Measurements from ENCODE around the gene MEIS3.

MEIS3 gene

GRCh38 chr19:47435883-47436417 is 16.6 kb upstream of the MEIS3 start:
- no peak for DNase-seq (ENCODE audit: low read depth)

DNA sequence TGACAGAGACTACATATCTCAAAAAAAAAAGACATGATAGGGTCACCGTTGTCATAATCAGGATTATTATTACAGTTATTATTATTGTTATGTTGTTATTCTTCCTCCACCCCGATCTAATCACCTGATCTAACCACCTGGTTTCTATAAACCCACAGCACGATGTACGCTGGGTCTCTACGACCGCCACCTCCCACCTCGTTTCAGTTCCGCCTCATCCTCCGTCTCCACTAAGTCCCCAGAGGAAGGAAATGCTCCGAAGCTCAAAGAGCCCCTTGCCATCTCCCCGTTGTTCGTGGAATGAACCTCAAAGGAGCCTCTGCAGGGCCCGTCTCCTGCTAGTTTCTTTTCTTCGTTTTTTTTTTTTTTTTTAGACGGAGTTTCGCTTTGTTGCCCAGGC is 15.9 kb upstream of the MEIS3 start:
- no peak for DNase-seq (ENCODE audit: low read depth)

DNA sequence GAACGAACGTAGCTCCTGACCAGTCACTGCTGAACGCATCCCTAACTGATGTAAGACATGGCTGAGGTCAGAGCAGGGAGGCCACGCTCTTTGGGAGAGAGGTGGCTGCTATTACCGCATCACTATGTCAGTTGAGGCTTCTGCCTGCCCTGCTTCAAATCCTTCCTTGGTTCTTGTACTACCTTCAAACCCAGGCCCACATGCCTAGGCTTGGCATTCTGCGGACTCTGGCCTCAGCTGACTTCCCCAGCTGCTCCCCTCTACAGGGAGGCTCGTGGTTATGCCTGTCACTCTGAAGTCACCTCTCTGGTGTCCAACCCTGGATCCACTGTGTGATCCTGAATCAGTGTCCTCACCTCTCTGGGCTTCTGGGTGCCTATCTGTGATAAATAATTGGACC is 14.8 kb upstream of the MEIS3 start:
- DNase-seq (ENCODE audit: low read depth), result no peak

- DNase-seq (ENCODE audit: low read depth), result no peak
These were observed 13.8 kb upstream of the MEIS3 start for GRCh38 chr19:47433121-47433520.

DNA sequence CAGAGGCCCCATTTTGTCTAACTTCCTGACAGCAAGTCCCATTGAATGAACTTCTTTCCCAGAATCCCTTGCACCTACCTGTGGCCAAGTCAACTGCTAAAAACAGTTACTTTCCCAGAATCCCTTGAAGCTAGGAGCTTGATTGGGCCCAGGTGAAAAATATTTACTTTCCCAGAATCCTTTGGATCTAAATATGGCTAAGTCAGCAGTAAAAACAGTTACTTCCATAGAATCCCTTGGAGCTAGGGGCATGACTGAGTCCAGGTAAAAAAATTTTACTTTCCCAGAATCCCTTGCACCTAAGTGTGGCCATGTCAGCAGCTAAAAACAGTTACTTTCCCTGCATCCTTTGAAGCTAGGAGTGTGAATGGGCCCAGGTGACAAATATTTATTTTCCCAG is 13.2 kb upstream of the MEIS3 start:
- no peak for DNase-seq (ENCODE audit: low read depth)

DNA sequence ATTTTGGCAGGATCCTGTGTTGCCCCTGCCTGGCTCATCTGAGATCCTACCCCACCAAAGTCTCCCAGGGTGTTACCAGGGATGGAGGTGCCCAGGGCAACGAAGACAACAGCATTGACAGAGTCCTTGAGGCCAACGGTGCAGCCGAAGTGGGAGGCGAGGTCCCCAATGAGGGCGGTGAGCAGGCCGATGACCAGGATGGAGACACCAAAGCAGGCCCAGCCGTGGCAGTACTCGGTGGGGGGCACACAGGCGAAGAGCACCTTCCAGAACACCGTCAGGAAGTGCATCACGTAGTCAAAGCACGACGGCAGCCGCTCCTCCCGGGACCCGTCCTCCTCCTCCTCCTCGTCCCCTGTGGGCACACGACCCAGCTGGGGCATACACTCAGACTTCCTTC is 12.8 kb upstream of the MEIS3 start:
- no peak for DNase-seq (ENCODE audit: low read depth)

DNA sequence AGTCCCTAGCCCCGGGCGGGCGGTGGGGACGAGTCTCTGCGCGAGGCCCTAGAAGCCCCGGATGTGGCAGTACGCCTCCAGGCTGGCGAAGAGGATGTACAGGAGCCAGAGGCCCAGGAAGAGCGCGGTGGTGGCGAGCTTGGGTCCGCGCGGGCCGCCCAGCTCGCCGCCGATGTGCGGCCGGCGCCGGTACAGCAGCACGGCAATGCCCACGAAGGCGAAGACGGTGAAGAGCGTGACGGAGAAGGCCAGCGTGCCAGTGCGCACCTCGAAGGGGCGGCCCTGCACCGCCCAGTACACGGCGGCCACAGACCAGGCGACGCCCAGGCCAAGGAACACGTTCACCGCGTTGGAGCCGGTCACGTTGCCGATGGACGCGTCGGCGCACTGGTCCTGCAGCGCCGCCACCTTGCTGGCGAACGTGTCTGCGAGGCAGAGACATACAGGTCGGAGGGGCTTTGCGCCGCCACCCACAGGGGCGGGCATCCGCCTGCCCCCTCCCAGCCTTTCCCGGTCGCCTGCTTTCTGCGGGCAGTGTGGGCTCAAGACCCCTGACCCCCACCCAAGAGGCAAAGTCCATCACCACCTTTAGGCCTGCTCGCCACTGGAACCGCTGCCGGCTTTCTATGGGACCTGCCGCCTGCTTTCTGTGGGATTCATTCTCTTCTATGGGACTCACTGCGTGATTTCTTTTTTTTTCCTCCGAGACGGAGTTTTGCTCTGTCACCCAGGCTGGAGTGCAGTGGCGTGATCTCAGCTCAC is 10.9 kb upstream of the MEIS3 start:
- DNase-seq (ENCODE audit: low read depth), result no peak

GRCh38 chr19:47429140-47429793 is 9.9 kb upstream of the MEIS3 start:
- DNase-seq (ENCODE audit: low read depth), result no peak

DNA sequence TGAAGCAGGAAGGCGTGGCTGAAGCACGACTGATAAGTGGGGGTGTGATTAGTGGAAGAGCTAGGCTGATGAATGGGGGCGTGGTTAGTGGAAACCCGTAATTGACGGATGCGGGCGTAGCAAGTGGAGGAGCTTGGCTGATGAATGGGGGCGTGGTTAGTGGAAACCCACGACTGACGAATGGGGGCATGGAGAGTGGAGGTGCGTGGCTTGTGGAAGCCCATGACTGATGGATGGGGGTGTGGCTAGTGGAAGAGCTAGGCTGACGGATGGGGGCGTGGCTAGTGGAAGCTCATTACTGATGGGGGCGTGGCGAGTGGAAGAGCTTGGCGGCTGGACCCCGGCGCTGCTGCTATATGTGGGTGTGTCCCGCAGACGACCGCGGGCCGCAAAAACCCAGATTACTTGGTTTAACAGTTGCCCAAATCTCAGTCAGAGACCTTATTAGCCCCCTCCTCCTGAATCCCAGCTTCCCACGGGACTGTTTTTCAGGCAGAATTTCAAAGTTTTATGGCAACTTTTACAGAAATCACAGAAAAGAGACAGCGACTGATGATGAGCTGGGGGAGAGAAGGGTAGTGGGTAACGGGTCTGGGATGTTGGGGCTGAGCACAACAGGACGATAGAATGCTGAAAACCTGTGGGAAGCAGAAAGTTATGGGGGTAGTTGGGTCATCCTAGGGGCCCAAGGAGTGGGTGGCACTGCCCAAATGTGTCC is 9.0 kb upstream of the MEIS3 start:
- peak; percentile 60 for DNase-seq (ENCODE audit: low read depth)

DNA sequence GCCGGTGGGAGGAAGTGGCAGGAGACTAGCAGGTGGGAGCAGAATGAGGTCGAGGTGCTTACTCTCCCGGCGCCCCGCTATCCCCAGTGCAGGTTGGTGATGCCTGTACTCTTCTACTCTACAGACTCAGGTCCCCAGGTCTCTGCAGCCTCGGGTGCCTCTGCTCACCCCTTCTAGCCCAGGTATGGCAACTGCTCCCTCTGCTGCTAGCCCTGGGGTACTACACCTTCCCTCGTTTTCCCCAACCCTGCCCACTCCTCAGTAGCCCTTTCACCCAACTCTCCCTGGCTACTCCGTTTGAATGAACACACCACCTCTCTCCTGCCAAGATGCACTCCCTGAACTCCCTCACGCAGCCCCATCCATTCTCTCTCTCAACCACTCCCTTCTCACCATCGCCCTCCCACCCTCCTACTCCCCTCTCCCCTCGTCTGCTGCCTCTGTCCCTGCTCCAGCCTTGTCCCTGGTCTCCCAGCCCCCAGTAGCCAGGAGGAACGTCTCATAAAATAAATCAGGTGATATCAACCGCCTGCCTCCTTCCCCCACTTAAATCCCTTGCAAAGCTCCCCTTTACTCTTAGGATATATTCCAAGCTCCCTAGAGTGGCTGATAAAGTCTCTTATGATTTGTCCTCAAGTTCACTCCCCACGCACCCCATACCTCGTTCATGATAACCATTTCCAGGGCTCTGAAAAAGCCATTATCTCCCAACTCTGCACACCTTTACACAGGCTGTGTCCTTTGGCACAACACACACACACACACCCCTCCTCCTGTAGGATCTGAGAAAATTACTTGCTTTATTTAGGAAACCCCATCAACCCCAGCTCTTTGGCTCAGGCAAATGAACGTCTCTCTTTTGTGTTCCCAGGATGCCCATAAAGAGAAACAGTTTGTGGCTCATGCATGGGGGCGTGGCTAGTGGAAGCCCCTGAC is 8.2 kb upstream of the MEIS3 start:
- DNase-seq (ENCODE audit: low read depth), result peak; percentile 44

DNA sequence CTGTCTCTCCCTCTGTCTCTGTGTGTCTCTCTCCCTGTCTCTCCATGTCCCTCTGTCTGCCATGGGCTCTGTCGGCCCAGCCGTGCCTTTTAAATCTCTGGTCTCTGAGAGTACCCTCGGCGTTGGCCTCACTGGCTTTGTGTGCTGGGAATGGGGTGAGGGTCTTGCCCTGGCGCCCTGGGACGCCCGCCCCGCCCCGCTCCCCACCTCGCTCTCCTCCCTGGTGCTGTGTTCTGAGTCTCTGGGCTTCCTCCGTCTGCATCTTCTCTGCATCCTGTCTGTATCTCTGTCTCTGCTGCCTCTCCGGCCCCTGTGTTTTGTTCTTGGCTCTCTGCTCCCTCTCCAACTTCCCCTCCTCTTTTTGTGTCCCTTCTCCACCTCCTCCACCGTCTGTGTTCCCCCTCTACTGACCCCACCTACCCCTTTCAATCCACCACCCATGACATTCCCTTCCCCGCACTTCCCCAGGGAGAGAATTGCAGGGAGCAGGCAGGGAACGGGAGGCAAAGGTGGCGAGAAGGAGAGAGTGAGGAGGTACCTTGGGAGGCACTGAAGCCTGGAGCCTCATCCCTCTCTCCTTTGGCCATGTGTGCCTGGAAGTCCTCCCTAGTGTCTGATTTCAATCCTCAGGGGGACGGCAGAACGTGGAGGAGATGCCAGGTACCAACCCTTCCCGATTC is 4.0 kb upstream of the MEIS3 start:
- DNase-seq (ENCODE audit: low read depth), result no peak

DNA sequence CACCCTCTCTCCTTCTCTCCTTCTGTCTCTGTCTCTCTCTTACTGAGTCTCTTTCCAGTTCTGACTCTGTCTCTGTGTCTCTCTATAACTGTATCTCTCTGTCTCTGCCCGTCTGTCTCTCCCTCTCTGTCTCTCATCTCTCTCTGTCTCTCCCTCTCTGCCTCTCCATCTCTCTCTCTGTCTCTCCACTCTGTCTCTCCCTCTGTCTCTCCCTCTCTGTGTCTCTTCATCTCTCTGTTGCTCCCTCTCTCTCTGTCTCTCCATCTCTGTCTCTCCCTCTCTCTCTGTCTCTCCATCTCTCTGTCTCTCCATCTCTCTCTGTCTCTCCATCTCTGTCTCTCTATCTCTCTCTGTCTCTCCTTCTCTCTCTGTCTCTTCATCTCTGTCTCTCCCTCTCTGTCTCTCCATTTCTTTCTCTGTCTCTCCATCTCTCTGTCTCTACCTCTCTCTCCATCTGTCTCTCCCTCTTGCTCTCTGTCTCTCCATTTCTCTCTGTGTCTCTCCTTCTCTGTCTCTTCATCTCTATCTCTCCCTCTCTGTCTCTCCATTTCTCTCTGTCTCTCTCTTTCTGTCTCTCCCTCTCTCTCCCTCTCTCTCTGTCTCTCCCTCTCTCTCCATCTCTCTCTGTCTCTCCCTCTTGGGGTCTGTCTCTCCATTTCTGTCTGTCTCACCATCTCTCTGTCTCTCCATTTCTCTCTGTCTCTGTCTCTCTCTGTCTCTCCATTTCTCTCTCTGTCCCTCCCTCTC is 3.3 kb upstream of the MEIS3 start:
- no peak for DNase-seq (ENCODE audit: low read depth)

GRCh38 chr19:47421844-47422395 is 2.6 kb upstream of the MEIS3 start:
- no peak for DNase-seq (ENCODE audit: low read depth)

DNA sequence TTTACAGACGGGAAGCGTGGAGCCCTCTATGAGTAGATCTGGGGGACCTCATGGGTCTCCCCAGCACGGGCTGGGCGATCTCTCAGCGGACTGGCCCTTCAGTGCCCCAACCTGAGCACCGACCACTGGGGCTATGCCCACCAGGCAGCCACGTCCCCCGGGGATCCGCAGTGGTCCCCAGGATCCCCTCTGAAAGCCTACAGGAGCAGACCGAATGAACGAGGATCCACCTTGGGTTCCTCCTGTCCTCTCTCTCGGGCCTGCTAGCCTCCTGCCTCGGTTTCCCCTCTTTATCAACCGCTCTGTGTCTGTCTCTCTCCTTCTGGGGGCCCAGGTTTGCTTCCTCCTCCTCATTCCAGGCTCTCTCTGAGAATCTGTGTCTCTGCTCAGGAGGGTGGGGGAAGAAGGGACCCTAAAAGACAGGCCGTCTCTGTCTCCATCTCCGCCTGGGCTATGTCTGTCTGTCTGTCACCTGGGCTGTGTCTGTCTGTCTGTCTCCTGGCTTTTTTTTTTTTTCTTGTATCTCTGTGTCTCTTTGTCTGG is 2.0 kb upstream of the MEIS3 start:
- no peak for DNase-seq (ENCODE audit: low read depth)

GRCh38 chr19:47419789-47420188 is 462 bp upstream of the MEIS3 start:
- DNase-seq (ENCODE audit: low read depth), result no peak

DNA sequence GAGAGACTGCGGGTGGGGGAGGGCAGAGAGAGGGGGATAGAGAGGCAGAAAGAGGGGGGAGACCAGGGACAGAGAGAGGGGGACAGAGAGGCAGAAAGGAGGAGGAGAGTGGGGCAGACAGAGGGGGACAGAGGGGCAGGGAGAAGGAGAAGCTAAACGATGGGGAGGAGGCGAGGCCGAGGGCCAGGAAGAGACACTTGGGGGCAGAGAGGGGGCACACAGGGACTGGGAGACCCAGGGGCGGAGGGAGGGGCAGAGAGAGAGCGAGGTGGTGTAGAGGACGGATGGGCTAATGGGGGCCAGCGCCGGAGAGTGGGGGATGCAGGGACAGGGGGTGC is 666 bp downstream of the MEIS3 start:
- DNase-seq (ENCODE audit: low read depth), result no peak

GRCh38 chr19:47417746-47418691 is 1.3 kb downstream of the MEIS3 start:
- no peak for DNase-seq (ENCODE audit: low read depth)

GRCh38 chr19:47417107-47417745 is 2.1 kb downstream of the MEIS3 start:
- no peak for DNase-seq (ENCODE audit: low read depth)

DNA sequence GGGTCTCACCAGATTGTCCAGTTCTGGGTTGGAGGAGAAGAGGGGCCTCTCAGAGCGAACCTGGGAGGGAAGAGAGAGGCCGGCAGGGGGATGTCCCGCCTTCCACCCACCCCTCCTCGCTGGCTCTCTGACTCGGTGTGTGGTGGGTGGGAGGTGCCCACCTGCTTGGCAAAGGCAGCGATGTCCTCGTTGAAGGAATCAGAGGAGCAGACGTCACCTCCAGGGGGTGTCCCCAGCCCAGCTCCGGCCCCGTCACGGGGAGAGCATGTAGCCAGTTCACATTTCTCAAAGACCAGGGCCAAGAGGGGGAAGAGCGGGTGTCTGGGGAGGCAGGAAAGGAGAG is 2.7 kb downstream of the MEIS3 start:
- no peak for DNase-seq (ENCODE audit: low read depth)

All from stimulated activated CD8-positive, alpha-beta memory T cell treated with anti-CD3 and anti-CD28 coated beads, Interleukin-12 subunit alpha, Interleukin-12 subunit beta, amount 100 ng/mL, for 1 hour (primary cell).